NCI-H1105 treated with DMSO at 0.1 percent for 48 hours (cell line): ENCODE measurements around the gene UTP3.
"Not testable (repeated sequence)": the region's sequence is repeated elsewhere in the genome, so short reads cannot be mapped to it uniquely, and the experiment has no call there.

Source experiments
- DNase-seq: peaks from one replicate; lab custom pipeline; 2025; lab: John Stamatoyannopoulos, UW

UTP3 gene, protein sequence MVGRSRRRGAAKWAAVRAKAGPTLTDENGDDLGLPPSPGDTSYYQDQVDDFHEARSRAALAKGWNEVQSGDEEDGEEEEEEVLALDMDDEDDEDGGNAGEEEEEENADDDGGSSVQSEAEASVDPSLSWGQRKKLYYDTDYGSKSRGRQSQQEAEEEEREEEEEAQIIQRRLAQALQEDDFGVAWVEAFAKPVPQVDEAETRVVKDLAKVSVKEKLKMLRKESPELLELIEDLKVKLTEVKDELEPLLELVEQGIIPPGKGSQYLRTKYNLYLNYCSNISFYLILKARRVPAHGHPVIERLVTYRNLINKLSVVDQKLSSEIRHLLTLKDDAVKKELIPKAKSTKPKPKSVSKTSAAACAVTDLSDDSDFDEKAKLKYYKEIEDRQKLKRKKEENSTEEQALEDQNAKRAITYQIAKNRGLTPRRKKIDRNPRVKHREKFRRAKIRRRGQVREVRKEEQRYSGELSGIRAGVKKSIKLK

DNA sequence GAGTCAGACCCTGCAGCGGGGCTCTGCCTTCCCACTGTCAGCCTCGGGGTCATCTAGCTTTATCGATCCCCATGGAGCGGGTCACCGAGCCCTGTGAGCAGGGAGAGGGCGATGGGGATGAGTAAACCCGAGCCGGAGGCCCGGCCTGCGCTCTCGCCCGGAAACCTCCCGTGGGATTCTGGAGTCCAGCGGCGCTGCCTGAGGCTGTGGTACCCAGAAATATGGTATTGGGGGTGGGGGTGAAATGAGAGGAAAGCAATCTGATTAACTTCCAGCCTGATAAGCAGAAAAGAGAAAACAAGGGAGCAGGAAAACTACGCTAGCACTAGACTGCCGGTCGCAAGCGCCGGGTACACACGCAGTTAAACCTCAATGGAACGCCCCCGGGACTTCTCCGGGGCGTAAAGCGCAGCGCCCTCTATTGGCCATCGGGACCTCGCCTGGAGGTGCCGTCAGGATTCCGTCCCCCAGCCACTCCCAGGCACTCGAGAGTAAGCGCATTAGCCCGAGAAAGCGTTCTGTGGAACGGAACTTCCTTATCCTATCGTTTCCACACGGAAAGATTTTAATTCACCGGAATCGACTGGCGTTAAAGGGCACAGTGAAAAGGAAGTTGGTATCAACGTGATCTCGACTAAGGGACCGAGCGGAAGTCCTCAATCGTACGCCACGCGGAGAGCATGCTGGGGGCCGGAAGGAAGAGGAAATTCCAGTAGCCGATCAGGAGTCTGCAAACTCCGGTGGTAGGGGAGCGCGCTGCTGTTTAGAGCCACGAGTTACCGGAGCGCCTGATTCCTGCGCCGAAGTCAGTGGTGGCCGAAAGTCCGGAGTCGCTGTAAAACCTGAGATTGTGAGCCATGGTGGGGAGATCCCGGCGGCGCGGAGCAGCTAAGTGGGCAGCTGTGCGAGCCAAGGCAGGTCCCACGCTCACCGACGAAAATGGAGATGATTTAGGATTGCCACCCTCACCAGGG, at the start of gene UTP3:
TSS of gene UTP3 (plus strand) at position 712 of the 974 bp plus-strand sequence. CDS start at position 858, 146 bp downstream.
- peak; percentile 94 for DNase-seq

GRCh38 chr4:70640192-70640591, 48.1 kb upstream of the UTP3 start:
- DNase-seq = no peak

- not testable (repeated sequence) for DNase-seq
Measured at GRCh38 chr4:70650741-70651140, 37.6 kb upstream of the UTP3 start.

GRCh38 chr4:70651864-70652506, 36.3 kb upstream of the UTP3 start:
- DNase-seq = no peak

- no peak for DNase-seq
Measured at GRCh38 chr4:70654605-70655011, 33.7 kb upstream of the UTP3 start.

DNA sequence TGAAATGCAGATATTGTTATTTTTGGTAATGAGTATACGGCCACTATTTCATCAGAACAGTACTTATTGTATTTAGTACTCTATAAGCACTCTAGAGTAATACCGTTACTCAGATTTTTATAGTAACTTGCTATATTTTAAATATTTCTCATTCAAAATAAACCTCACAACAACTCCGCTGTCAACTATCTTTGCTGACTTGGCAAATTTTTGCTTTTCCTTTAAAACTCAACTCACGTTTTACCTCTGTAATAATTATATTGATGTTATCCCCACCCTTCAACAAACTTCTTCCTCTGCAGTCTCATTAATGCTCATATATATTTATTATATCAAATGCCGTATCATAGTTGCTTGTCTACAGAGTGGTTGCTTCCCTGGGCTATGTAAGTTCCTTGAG, 31.0 kb upstream of the UTP3 start:
- DNase-seq = no peak

- no peak for DNase-seq
Measured at GRCh38 chr4:70658418-70658817, 29.9 kb upstream of the UTP3 start.

- no peak for DNase-seq
Measured at GRCh38 chr4:70660106-70660505, 28.2 kb upstream of the UTP3 start.

GRCh38 chr4:70661309-70661922, 26.9 kb upstream of the UTP3 start:
- not testable (repeated sequence) for DNase-seq

DNA sequence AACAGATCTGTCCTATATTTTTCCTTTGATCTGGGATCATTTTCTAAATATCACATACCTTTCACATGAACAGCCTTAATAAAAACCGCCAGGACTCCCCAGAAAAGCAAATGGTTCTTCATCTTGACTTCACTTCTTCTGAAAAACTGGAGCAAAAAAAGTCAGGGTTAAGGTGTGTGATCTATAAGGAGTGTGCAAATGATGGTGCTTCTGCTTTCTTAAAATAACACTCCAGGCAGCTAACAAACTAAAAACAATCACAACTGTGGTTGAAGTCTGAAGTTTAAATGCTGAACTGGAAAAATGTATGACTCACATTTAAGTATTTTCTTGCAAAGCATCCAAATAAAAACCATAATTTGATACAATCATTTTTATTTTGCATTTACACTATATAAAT, 22.0 kb upstream of the UTP3 start, which contains the start of gene JCHAIN:
TSS of gene JCHAIN (minus strand) at position 140 of the 400 bp plus-strand sequence. CDS start at position 122, 18 bp downstream.
- DNase-seq = no peak

GRCh38 chr4:70667740-70668535, 20.4 kb upstream of the UTP3 start:
- no peak for DNase-seq

GRCh38 chr4:70670332-70671014, 17.9 kb upstream of the UTP3 start:
- no peak for DNase-seq

DNA sequence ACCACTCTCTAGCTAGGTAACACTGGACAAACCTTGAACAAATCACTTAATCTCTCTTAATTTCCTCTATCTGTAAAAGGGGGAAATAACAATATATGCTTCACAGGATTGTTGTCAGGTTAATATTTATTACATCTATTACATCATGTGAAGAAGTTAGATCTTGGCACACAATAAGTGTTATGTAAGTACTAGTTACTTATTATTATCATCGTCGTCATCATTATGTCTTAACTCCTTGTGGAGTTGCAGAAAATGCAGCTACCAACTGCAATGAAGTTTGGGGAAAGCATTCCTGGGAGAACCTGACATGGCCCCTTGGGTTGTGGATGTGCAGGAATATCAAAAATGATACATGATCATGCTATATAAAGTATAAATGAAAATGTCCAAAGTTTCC, 17.2 kb upstream of the UTP3 start:
- DNase-seq = no peak

DNA sequence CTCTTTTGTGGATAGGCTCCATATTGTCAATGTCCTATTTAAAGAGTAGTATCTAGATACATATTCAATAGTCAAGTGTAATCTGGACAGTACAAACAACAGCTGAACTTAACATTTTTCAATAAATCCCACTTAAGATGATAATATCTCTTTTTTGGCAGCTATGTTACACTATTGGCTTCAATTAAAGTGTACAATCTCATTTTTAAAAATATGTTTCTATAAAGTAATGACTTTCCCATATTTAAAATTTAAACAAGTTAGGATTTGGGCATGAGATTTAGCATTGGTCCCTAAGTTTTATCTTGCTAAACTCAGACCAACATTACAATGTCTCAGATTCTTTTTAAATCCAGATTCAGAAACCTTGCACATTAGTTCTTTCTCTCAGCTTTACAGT, 14.1 kb upstream of the UTP3 start:
- DNase-seq = no peak

GRCh38 chr4:70674731-70675130, 13.6 kb upstream of the UTP3 start:
- DNase-seq = no peak

- no peak for DNase-seq
Measured at GRCh38 chr4:70676554-70677090, 11.7 kb upstream of the UTP3 start.

- no peak for DNase-seq
Measured at GRCh38 chr4:70678383-70678999, 9.8 kb upstream of the UTP3 start.

- DNase-seq = no peak
Measured at GRCh38 chr4:70680934-70681333, 7.4 kb upstream of the UTP3 start.

GRCh38 chr4:70681704-70682103, 6.6 kb upstream of the UTP3 start:
- DNase-seq = no peak
